Neural cell (in vitro differentiated cells): ENCODE measurements around the gene ARHGAP4.

Experiments used
- EP300 ChIP-seq: fragments of 450-650 bp; conservative IDR thresholded peaks from 2 replicates; pipeline ENCODE4 v1.6.1; 2014; ENCODE audit warnings: antibody characterized with exemption, mild to moderate bottlenecking, moderate library complexity; ENCODE audit not compliant: poor library complexity, severe bottlenecking
- EZH2 ChIP-seq: fragments of 200-600, 300-800 bp; shearing (Covaris generic), sonication (generic); IDR thresholded peaks from 2 replicates; pipeline ENCODE4 v1.6.1; 2014; ENCODE audit warnings: antibody characterized with exemption, low read length, borderline replicate concordance, mild to moderate bottlenecking; ENCODE audit not compliant: insufficient read depth, poor library complexity, severe bottlenecking
- MXI1 ChIP-seq: fragments of 450-650 bp; conservative IDR thresholded peaks from 2 replicates; pipeline ENCODE4 v1.6.1; 2014; ENCODE audit warnings: antibody characterized with exemption, mild to moderate bottlenecking; ENCODE audit not compliant: poor library complexity, severe bottlenecking
- POLR2AphosphoS5 ChIP-seq: IDR thresholded peaks from 2 replicates; pipeline ENCODE4 v1.6.1; 2012
- RAD21 ChIP-seq: fragments of 450-650 bp; conservative IDR thresholded peaks from 2 replicates; pipeline ENCODE4 v1.6.1; 2014; ENCODE audit warnings: antibody characterized with exemption, mild to moderate bottlenecking, moderate library complexity
- SMC3 ChIP-seq: fragments of 450-650 bp; conservative IDR thresholded peaks from 2 replicates; pipeline ENCODE4 v1.6.1; 2014; ENCODE audit warnings: antibody characterized with exemption, mild to moderate bottlenecking, moderate library complexity; ENCODE audit not compliant: poor library complexity
- TAF1 ChIP-seq: IDR thresholded peaks from 2 replicates; pipeline ENCODE4 v1.6.1; 2012; ENCODE audit warnings: low read depth
- TF ChIP-seq, protein P1 (sequence below): fragments of 450-650 bp; IDR thresholded peaks from 2 replicates; pipeline ENCODE4 v1.5.1; 2014; ENCODE audit warnings: antibody characterized with exemption, mild to moderate bottlenecking, moderate library complexity; ENCODE audit not compliant: poor library complexity, severe bottlenecking
- TF ChIP-seq, protein P2 (sequence below): IDR thresholded peaks from 2 replicates; pipeline ENCODE4 v1.6.1; 2012; ENCODE audit warnings: borderline replicate concordance

DNA sequence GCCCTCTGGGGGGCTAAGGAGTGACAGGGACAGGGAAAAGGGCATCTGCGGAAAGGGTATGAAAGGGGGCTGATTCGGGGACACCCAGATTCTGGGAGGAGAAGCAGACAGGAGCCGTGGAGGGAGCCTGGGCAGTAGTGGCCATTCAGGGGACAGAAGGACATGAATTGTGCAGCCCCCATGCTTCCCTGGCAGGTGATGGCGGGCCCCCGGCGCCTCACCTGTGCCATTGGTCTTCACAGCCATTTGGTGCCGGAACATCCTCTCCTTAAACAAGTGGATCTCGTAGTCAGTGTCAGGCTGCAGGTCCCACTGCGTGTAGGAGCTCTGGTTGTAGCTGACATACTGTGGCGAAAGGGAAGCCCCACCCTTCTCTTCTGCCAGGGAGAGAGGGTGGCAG, 62.0 kb downstream of the ARHGAP4 start:
- TF ChIP-seq, protein P1, sequence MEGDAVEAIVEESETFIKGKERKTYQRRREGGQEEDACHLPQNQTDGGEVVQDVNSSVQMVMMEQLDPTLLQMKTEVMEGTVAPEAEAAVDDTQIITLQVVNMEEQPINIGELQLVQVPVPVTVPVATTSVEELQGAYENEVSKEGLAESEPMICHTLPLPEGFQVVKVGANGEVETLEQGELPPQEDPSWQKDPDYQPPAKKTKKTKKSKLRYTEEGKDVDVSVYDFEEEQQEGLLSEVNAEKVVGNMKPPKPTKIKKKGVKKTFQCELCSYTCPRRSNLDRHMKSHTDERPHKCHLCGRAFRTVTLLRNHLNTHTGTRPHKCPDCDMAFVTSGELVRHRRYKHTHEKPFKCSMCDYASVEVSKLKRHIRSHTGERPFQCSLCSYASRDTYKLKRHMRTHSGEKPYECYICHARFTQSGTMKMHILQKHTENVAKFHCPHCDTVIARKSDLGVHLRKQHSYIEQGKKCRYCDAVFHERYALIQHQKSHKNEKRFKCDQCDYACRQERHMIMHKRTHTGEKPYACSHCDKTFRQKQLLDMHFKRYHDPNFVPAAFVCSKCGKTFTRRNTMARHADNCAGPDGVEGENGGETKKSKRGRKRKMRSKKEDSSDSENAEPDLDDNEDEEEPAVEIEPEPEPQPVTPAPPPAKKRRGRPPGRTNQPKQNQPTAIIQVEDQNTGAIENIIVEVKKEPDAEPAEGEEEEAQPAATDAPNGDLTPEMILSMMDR = no peak
- TF ChIP-seq, protein P2, sequence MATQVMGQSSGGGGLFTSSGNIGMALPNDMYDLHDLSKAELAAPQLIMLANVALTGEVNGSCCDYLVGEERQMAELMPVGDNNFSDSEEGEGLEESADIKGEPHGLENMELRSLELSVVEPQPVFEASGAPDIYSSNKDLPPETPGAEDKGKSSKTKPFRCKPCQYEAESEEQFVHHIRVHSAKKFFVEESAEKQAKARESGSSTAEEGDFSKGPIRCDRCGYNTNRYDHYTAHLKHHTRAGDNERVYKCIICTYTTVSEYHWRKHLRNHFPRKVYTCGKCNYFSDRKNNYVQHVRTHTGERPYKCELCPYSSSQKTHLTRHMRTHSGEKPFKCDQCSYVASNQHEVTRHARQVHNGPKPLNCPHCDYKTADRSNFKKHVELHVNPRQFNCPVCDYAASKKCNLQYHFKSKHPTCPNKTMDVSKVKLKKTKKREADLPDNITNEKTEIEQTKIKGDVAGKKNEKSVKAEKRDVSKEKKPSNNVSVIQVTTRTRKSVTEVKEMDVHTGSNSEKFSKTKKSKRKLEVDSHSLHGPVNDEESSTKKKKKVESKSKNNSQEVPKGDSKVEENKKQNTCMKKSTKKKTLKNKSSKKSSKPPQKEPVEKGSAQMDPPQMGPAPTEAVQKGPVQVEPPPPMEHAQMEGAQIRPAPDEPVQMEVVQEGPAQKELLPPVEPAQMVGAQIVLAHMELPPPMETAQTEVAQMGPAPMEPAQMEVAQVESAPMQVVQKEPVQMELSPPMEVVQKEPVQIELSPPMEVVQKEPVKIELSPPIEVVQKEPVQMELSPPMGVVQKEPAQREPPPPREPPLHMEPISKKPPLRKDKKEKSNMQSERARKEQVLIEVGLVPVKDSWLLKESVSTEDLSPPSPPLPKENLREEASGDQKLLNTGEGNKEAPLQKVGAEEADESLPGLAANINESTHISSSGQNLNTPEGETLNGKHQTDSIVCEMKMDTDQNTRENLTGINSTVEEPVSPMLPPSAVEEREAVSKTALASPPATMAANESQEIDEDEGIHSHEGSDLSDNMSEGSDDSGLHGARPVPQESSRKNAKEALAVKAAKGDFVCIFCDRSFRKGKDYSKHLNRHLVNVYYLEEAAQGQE = no peak
- no peak for TF ChIP-seq EP300
- no peak for TF ChIP-seq EZH2
- no peak for TF ChIP-seq POLR2AphosphoS5
- no peak for TF ChIP-seq MXI1
- no peak for TF ChIP-seq RAD21
- no peak for TF ChIP-seq TAF1
- no peak for TF ChIP-seq SMC3
